Esophagus squamous epithelium (tissue), 5 donors: Measurements from ENCODE around the gene MS4A18. TPM values are rescaled to one million over a fixed set of nuclear protein-coding genes. Genes with fewer than 3 reads are reported as not detected.

ENCODE experiments used
- DNase-seq: peaks from one replicate; lab custom pipeline; 2025; lab: John Stamatoyannopoulos, UW
- H3K27ac ChIP-seq, 4 donors: fragments of 200-600 bp; sonication (generic); one replicate each; pipeline ENCODE4 v1.5.1; 2016 to 2019; ENCODE audit warnings: mild to moderate bottlenecking in 1 of 4
- H3K27me3 ChIP-seq, 4 donors: fragments of 200-600 bp; sonication (generic); 1 replicate in 3 of 4; 2 replicates in 1 of 4; pipeline versions ENCODE4 v1.5.1 to v1.6.0; 2017 to 2021; ENCODE audit warnings: antibody characterized with exemption in 1 of 4
- H3K36me3 ChIP-seq, 3 donors: fragments of 200-600 bp; sonication (generic); one replicate each; pipeline ENCODE4 v1.5.1; 2016 to 2019
- H3K4me1 ChIP-seq, 3 donors: fragments of 200-600 bp; sonication (generic); one replicate each; pipeline ENCODE4 v1.5.1; 2017 to 2019
- H3K4me3 ChIP-seq, 4 donors: fragments of 200-600 bp; sonication (generic); 1 replicate in 3 of 4; 2 replicates in 1 of 4; pipeline ENCODE4 v1.5.1; 2016 to 2019; ENCODE audit warnings: mild to moderate bottlenecking in 2 of 4, moderate library complexity in 1 of 4
- H3K9me3 ChIP-seq, 3 donors: fragments of 200-600 bp; sonication (generic); one replicate each; pipeline ENCODE4 v1.5.1; 2016 to 2019
- POLR2A ChIP-seq, 4 donors: fragments of 450-650 bp; IDR thresholded peaks; one replicate each; pipeline ENCODE4 v1.6.1; 2017; ENCODE audit warnings: antibody characterized with exemption in 4 of 4, mild to moderate bottlenecking in 4 of 4, moderate library complexity in 3 of 4
- WGBS, 2 donors: methylation state at CpG; one replicate each; pipeline ENCODE4 v1.1.5; 2018; 5-methylcytosine and 5-hydroxymethylcytosine counted together
- intact Hi-C: fragments of 100-400 bp; cut with DNase I; formaldehyde crosslinking; loops from one replicate; pipeline ENCODE4 v1.15.0; 2022
- total RNA-seq, 4 donors: library from RNA; depleted of rRNA; stranded (reverse); fragments of >200 nt; gene quantifications; one replicate each; pipeline ENCODE4 v1.1.0, GENCODE V29; 2016
- TF ChIP-seq, protein P1 (sequence below), 6 experiments: fragments of 450-650 bp in 4 of 6; fragments of 200-600 bp in 2 of 6; sonication (generic) in 2 of 6; IDR thresholded peaks; one replicate each; pipeline ENCODE4 v1.5.1; 2016 to 2019; ENCODE audit warnings: antibody characterized with exemption in 6 of 6, mild to moderate bottlenecking in 4 of 6, moderate library complexity in 4 of 6
- donor health status: DM: yes; HTN: yes; CAD: no.

The MS4A18 gene
- total RNA-seq, 4 donors from 2014 or later, result not detected

DNA sequence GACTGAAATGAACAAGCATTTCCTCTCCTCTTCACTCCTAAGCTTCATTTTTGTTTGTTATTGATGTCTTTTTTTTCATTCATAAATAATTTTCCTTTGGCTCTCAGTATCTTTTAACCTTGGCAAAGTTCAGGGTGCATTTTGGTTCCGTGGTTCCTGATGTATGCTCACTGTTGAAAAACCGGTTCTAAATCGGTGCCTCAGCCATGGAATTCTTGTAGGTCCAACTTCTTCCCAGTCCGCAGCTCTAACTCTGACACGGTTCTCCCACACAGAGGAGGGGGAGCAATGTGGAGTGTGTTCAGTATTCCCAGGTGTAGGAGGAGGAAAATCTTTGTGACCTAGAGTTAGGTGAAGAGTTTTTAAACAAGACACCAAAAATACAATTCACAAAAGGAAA, 19.6 kb downstream of the MS4A18 start:
- TF ChIP-seq, protein P1, sequence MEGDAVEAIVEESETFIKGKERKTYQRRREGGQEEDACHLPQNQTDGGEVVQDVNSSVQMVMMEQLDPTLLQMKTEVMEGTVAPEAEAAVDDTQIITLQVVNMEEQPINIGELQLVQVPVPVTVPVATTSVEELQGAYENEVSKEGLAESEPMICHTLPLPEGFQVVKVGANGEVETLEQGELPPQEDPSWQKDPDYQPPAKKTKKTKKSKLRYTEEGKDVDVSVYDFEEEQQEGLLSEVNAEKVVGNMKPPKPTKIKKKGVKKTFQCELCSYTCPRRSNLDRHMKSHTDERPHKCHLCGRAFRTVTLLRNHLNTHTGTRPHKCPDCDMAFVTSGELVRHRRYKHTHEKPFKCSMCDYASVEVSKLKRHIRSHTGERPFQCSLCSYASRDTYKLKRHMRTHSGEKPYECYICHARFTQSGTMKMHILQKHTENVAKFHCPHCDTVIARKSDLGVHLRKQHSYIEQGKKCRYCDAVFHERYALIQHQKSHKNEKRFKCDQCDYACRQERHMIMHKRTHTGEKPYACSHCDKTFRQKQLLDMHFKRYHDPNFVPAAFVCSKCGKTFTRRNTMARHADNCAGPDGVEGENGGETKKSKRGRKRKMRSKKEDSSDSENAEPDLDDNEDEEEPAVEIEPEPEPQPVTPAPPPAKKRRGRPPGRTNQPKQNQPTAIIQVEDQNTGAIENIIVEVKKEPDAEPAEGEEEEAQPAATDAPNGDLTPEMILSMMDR (IDR thresholded peaks at IDR 0.05), result no peak
- TF ChIP-seq POLR2A (IDR thresholded peaks at IDR 0.05), result no peak
- intact Hi-C loops, result no loop called here
- DNase-seq, result no peak
- WGBS, 2 donors, result 83 to 85% methylated on average over 5 of the region's 5 CpGs
- Histone ChIP-seq H3K4me1 (no peaks in the 10 kb centered on the region), H3K27me3 (peaks cover 0 to 5% (median 0%) of the 10 kb centered on the region in 4 donors), H3K27ac (no peak overlapping the region), H3K9me3 (no peaks in the 10 kb centered on the region), H3K36me3 (no peaks in the 10 kb centered on the region), H3K4me3 (no peak overlapping the region)

DNA sequence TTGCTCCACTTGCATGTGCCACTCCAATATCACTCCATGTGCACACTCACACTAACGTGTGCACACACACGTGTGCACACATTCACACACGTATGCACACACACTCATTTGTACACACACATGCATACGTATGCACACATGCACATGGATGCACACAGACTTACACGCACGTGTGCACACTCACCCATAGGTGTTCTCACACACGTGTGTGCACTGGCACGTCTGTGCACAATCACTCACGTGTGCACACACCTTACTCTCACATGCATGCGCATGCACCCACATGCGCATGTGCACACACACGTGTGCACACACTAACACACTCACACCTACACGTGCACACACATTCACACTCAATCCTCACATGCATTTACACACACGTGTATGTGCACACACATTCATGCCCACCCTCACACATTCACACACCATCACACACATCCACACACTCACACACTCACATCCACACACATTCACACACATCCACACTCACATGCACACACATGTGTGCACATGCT, 22.9 kb downstream of the MS4A18 start:
- Histone ChIP-seq H3K27me3 (peaks cover 0 to 30% (median 0%) of the 10 kb centered on the region in 4 donors), H3K27ac (no peak overlapping the region), H3K4me1 (no peaks in the 10 kb centered on the region), H3K9me3 (no peaks in the 10 kb centered on the region), H3K4me3 (no peak overlapping the region), H3K36me3 (no peaks in the 10 kb centered on the region)
- intact Hi-C loops, result no loop called here
- WGBS, 2 donors, result 89 to 95% methylated on average over 14 of the region's 14 CpGs
- TF ChIP-seq, protein P1 (IDR thresholded peaks at IDR 0.05), result no peak
- TF ChIP-seq POLR2A (IDR thresholded peaks at IDR 0.05), result no peak
- DNase-seq, result no peak

DNA sequence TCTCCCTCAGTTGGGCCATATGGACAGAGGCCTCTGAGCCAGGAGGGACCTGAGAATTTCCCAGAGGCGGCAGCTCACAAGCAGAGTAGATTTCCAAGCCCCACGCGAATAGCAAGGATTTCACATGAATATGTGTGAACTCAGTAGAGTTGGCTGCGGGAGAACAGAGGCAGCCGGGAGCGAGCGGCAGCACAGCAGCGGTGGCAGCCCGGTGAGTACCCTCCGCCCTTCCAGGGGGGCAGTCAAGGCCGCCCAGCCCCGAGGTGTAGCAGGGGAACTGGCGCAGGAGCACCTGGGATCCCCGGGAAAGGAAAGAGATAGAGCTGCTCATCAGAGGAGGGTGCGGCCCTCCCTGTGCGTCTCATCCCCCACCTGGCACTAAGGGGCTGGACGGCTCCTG, 23.7 kb downstream of the MS4A18 start:
- Histone ChIP-seq H3K27me3 (peaks cover 0 to 36% (median 0%) of the 10 kb centered on the region in 4 donors), H3K36me3 (no peaks in the 10 kb centered on the region), H3K4me3 (no peak overlapping the region), H3K9me3 (no peaks in the 10 kb centered on the region), H3K4me1 (no peaks in the 10 kb centered on the region), H3K27ac (no peak overlapping the region)
- DNase-seq, result no peak
- WGBS, 2 donors, result 85 to 100% methylated on average over 1 to 13 of the region's 17 CpGs
- intact Hi-C loops, result no loop called here
- no peak for TF ChIP-seq POLR2A (IDR thresholded peaks at IDR 0.05)
- TF ChIP-seq, protein P1 (IDR thresholded peaks at IDR 0.05), result no peak

DNA sequence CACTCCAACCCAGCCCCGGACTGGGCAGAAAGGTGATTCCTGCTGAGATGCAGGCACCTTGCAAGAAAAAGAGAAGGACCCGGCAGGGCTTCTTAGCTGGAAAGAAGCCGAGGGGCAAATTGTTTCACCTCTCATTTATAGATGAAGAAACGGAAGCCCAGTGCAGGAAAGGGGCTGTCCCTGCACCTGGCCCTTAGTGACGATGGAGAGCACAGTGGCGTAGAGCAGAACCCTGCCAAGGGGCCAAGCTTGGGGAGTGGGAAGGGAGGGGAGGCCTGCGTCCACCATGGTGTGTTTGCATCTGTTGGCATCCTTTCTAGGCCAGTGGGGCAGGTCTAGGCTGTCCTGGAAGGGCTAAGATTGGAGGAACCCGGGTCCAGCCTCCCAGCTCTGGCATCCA, 24.3 kb downstream of the MS4A18 start:
- no peak overlapping the region for H3K27ac ChIP-seq
- H3K4me3 ChIP-seq, result no peak overlapping the region
- H3K27me3 ChIP-seq, result peaks cover 0 to 40% (median 0%) of the 10 kb centered on the region in 4 donors
- TF ChIP-seq, protein P1 (IDR thresholded peaks at IDR 0.05), result no peak
- TF ChIP-seq POLR2A (IDR thresholded peaks at IDR 0.05), result no peak
- no peak for DNase-seq
- H3K4me1 ChIP-seq, result no peaks in the 10 kb centered on the region
- no peaks in the 10 kb centered on the region for H3K36me3 ChIP-seq
- intact Hi-C loops, result no loop called here
- WGBS, 2 donors, result 57 to 58% methylated on average over 6 to 7 of the region's 8 CpGs
- no peaks in the 10 kb centered on the region for H3K9me3 ChIP-seq

DNA sequence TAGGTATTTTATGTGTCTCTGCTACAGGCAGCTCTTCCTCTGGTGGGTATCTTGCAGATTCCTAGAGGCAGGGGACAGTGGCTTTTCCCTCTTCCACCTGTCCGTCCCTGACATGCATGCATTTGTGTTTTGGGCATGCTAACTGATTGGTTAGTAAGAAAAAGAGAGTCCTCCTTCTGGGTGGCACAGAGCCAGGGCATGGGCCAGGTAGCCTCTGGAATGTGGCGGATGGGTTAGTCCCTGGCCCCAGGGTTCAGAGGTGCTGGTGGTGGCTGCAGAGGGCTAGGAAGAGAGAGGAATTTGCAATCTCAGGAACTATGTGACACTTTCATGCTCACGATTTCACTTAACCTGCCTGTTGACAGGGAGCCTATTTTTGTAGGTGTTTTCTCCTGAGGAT, 26.4 kb downstream of the MS4A18 start:
- no peaks in the 10 kb centered on the region for H3K36me3 ChIP-seq
- H3K4me3 ChIP-seq, result no peak overlapping the region
- no peak for TF ChIP-seq POLR2A (IDR thresholded peaks at IDR 0.05)
- TF ChIP-seq, protein P1 (IDR thresholded peaks at IDR 0.05), result no peak
- intact Hi-C loops, result no loop called here
- peaks cover 0 to 40% (median 0%) of the 10 kb centered on the region in 4 donors for H3K27me3 ChIP-seq
- no peaks in the 10 kb centered on the region for H3K4me1 ChIP-seq
- no peak for DNase-seq
- H3K9me3 ChIP-seq, result no peaks in the 10 kb centered on the region
- WGBS, 2 donors, result 52 to 54% methylated on average over 2 to 3 of the region's 3 CpGs
- H3K27ac ChIP-seq, result no peak overlapping the region
